ENCODE measurements around the gene RAMAC. TPM values are rescaled to one million over a fixed set of nuclear protein-coding genes. Genes with fewer than 3 reads are reported as not detected.
"Not testable (repeated sequence)": the region's sequence is repeated elsewhere in the genome, so short reads cannot be mapped to it uniquely, and the experiment has no call there.

The RAMAC gene
- total RNA-seq, 1 donor, result 26.4 TPM

DNA sequence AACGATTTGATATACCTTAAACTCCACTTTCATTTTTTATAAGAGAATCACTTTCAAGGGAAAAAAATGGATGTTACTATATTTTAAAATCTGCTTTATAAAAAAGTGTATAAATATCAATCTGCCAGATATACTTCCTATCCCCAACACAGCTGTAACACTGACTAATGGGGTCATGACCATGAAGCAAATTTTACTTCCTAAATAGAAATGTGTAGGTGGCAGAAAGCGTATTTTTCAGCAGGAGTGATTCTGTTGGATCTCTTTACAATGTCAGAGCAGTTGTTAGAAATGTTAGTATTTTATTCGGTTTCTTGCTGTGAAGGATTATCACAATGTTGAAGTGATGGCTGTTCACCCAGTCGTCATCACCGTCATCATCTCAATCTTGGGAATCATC, 30.9 kb downstream of the RAMAC start:
- Histone ChIP-seq H4K20me1 (ENCODE audit: insufficient read depth, low read length) (no peaks in the 10 kb centered on the region), H3K36me3 (ENCODE audit: insufficient read depth, low read length) (peaks cover 20% of the 10 kb centered on the region), H3K27ac (ENCODE audit: low read depth, low read length) (no peak overlapping the region), H3K27me3 (ENCODE audit: insufficient read depth, low read length) (no peaks in the 10 kb centered on the region), H3K4me1 (ENCODE audit: insufficient read depth, low read length) (peaks cover 10% of the 10 kb centered on the region), H3K4me2 (ENCODE audit: insufficient read depth, low read length) (no peak overlapping the region), H3K9me3 (ENCODE audit: low read depth, low read length) (no peaks in the 10 kb centered on the region), H3K79me2 (ENCODE audit: insufficient read depth, low read length) (peaks cover 2% of the 10 kb centered on the region), H2AFZ (ENCODE audit: low read length) (no peak overlapping the region), H3K4me3 (ENCODE audit: insufficient read depth, low read length) (no peak overlapping the region)
- no peak for DNase-seq (ENCODE audit: insufficient read length, low spot score, missing footprints)
- TF ChIP-seq, protein P1, sequence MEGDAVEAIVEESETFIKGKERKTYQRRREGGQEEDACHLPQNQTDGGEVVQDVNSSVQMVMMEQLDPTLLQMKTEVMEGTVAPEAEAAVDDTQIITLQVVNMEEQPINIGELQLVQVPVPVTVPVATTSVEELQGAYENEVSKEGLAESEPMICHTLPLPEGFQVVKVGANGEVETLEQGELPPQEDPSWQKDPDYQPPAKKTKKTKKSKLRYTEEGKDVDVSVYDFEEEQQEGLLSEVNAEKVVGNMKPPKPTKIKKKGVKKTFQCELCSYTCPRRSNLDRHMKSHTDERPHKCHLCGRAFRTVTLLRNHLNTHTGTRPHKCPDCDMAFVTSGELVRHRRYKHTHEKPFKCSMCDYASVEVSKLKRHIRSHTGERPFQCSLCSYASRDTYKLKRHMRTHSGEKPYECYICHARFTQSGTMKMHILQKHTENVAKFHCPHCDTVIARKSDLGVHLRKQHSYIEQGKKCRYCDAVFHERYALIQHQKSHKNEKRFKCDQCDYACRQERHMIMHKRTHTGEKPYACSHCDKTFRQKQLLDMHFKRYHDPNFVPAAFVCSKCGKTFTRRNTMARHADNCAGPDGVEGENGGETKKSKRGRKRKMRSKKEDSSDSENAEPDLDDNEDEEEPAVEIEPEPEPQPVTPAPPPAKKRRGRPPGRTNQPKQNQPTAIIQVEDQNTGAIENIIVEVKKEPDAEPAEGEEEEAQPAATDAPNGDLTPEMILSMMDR (IDR thresholded peaks at IDR 0.05; ENCODE audit: extremely low read depth, low read depth, low read length), result no peak

DNA sequence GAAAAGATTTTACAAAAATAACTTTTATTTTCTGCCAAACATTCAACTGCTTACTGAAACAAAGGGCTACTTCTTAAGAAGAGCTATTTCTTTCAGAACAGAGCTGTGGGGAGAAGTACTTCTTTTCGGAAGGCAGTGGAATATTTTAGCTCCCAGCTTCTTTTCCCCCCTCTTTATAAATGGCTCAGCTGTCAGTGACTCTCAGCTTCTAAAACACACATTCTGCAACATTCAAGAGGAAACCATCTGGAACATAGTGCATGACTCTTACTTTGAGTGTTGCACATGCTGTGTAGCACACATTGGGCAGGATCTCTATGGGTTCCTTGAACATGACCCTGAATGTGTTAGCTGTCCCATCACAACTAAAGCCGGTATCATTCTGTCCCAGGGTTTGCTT, 32.4 kb downstream of the RAMAC start:
- no peak for DNase-seq (ENCODE audit: insufficient read length, low spot score, missing footprints)
- H3K27ac ChIP-seq (ENCODE audit: low read depth, low read length), result no peak overlapping the region

DNA sequence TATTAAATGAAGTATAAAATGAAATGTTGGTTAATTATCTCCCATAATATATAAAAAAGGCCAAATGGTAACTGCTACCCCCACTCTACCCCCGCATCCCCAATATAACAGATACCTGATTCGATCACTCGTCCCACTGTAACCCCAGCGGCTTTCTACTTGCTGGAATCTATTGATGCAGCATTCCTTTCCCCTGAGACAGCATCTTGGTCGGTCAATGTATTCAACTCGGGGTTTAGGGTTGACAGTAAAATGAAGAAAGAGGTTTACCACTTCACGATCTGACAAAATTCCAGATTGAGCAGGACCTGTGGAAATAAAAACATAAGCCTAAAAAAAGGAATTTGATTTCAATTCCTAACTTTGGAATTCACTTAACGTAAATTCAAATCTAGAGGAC, 44.0 kb downstream of the RAMAC start:
- Histone ChIP-seq H4K20me1 (ENCODE audit: insufficient read depth, low read length) (peaks cover 10% of the 10 kb centered on the region), H3K36me3 (ENCODE audit: insufficient read depth, low read length) (peaks cover 15% of the 10 kb centered on the region), H3K79me2 (ENCODE audit: insufficient read depth, low read length) (peaks cover 52% of the 10 kb centered on the region), H3K4me2 (ENCODE audit: insufficient read depth, low read length) (no peak overlapping the region), H3K4me3 (ENCODE audit: insufficient read depth, low read length) (no peak overlapping the region), H3K27ac (ENCODE audit: low read depth, low read length) (no peak overlapping the region), H3K27me3 (ENCODE audit: insufficient read depth, low read length) (no peaks in the 10 kb centered on the region), H3K4me1 (ENCODE audit: insufficient read depth, low read length) (no peaks in the 10 kb centered on the region), H2AFZ (ENCODE audit: low read length) (no peak overlapping the region), H3K9me3 (ENCODE audit: low read depth, low read length) (no peaks in the 10 kb centered on the region)
- peak; percentile 25 for DNase-seq (ENCODE audit: insufficient read length, low spot score, missing footprints)
- TF ChIP-seq, protein P1 (IDR thresholded peaks at IDR 0.05; ENCODE audit: extremely low read depth, low read depth, low read length), result no peak

More for the DNA sequence above, 32.4 kb downstream of the RAMAC start:
- Histone ChIP-seq H3K36me3 (ENCODE audit: insufficient read depth, low read length) (peaks cover 20% of the 10 kb centered on the region), H3K79me2 (ENCODE audit: insufficient read depth, low read length) (peaks cover 2% of the 10 kb centered on the region), H3K27me3 (ENCODE audit: insufficient read depth, low read length) (no peaks in the 10 kb centered on the region), H3K9me3 (ENCODE audit: low read depth, low read length) (no peaks in the 10 kb centered on the region), H3K4me1 (ENCODE audit: insufficient read depth, low read length) (no peaks in the 10 kb centered on the region), H4K20me1 (ENCODE audit: insufficient read depth, low read length) (no peaks in the 10 kb centered on the region), H3K4me2 (ENCODE audit: insufficient read depth, low read length) (no peak overlapping the region), H2AFZ (ENCODE audit: low read length) (no peak overlapping the region), H3K4me3 (ENCODE audit: insufficient read depth, low read length) (no peak overlapping the region)
- TF ChIP-seq, protein P1 (IDR thresholded peaks at IDR 0.05; ENCODE audit: extremely low read depth, low read depth, low read length), result no peak

DNA sequence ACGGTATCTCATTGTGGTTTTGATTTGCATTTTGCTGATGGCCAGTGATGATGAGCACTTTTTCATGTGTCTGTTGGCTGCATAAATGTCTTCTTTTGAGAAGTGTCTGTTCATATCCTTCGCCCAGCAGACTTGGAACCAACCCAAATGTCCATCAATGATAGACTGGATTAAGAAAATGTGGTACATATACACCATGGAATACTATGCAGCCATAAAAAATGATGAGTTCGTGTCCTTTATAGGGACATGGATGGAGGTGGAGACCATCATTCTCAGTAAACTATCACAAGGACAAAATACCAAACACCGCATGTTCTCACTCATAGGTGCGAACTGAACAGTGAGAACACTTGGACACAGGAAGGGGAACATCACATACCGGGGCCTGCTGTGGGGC, 45.2 kb downstream of the RAMAC start:
- H3K4me3 ChIP-seq (ENCODE audit: insufficient read depth, low read length), result not testable (repeated sequence)
- H3K79me2 ChIP-seq (ENCODE audit: insufficient read depth, low read length), result peaks cover 63% of the 10 kb centered on the region
- peaks cover 12% of the 10 kb centered on the region for H4K20me1 ChIP-seq (ENCODE audit: insufficient read depth, low read length)

More for the DNA sequence above, 45.2 kb downstream of the RAMAC start:
- not testable (repeated sequence) for H3K27me3 ChIP-seq (ENCODE audit: insufficient read depth, low read length); H3K27ac ChIP-seq (ENCODE audit: low read depth, low read length); H2AFZ ChIP-seq (ENCODE audit: low read length); H3K4me2 ChIP-seq (ENCODE audit: insufficient read depth, low read length); H3K9me3 ChIP-seq (ENCODE audit: low read depth, low read length); DNase-seq (ENCODE audit: insufficient read length, low spot score, missing footprints); H3K4me1 ChIP-seq (ENCODE audit: insufficient read depth, low read length)
- H3K36me3 ChIP-seq (ENCODE audit: insufficient read depth, low read length), result peaks cover 15% of the 10 kb centered on the region

All from osteoblast (primary cell).